Skeletal muscle cell (primary cell): ENCODE measurements around the gene AP2M1.
"Not testable (repeated sequence)": the region's sequence is repeated elsewhere in the genome, so short reads cannot be mapped to it uniquely, and the experiment has no call there.

Experiments
- DNase-seq: peaks from one replicate; pipeline ENCODE4 v3.0.0-alpha.2; 2010; ENCODE audit warnings: low read depth
- H3K4me3 ChIP-seq: 2 replicates; pipeline ENCODE4 v1.5.1; 2011; ENCODE audit warnings: low read depth, mild to moderate bottlenecking, control low read depth, low read length, moderate library complexity

AP2M1 gene

DNA sequence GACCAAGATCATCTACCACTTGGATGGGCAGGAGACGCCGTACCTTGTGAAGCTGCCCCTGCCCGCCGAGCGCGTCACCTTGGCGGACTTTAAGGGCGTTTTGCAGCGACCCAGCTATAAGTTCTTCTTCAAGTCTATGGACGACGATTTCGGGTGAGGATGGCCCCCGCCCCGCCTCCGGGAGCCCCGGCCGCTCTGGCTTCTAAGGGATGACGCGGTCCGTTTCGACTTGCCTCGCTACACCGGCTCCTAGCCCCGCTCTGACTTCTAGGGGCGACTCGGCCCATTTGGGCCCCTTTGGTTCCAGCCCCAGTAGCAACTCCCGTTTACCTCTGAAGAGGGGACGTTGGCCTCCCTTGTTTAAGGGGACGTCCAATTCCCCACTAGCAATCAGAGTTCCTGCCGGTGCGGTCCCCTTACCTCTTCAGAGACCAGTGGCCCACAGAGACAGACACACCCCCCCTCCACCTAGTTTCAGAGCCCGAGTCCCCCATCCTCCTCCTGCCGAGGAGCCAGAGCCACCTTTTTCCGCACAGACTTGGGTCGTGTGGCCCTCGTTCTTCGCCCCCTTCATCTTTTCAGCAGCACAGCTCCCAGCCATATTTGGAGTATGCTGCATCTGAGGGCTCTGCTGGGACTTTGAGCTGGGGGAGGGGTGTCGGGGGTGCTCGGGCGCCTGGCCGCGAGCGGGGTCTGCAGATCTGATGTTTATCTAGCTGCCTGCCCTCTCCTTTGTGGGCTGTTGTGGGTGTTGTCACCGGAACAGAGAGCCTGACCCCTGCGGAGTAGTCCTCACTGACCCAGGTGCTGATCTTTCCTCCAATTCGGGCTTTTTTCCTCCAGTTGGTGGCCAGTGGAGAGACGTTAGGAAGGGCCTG lies 18.8 kb upstream of the AP2M1 start:
- no peak for DNase-seq
- H3K4me3 ChIP-seq = peak overlapping the region; percentile 98

GRCh38 chr3:184156522-184156955 lies 18.1 kb upstream of the AP2M1 start:
- peak overlapping the region; percentile 98 for H3K4me3 ChIP-seq
- DNase-seq = peak; percentile 36

DNA sequence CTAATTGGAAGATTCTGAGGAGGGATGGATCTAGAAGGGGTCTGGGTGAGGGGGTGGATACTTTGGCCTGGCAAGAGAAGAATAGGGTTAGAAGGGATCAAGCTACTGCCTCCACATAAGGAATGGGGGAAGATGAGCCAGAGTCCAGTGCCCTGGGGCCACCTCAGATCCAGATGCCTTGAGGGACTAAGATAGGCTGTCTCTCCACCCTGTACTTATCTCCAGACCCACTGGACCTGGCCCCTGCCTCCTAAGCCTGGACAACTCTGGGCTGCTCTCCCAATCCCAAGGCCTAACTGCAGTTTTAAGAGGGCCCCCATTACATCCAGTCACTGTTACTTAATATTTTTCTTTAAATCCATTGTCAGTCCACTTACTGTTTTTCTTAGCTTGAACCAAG lies 17.4 kb upstream of the AP2M1 start:
- H3K4me3 ChIP-seq = peak overlapping the region; percentile 98
- DNase-seq = no peak

GRCh38 chr3:184158404-184158803 lies 16.3 kb upstream of the AP2M1 start:
- H3K4me3 ChIP-seq = no peak overlapping the region
- no peak for DNase-seq

DNA sequence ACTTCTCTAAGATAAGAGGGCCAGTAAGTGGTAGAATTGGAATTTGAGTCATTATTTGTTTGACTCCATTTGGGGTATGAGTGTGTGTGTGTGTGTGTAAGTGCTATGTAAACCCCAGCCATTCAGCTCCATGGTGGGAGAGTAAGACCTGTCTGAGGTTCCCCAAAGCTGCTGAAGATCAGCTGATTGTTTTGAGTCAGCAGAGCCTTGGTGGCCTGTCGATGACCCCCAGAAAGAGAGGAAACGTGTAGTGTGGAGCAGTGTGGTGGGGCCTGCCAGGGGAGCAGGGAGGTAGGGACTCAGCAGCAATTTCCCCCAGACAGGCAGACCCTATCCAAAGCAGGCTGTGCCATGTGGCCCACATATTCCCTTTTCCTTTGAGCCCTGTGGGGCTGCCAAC lies 14.2 kb upstream of the AP2M1 start:
- no peak overlapping the region for H3K4me3 ChIP-seq
- DNase-seq = no peak

- not testable (repeated sequence) for DNase-seq, H3K4me3 ChIP-seq
These were observed 12.0 kb upstream of the AP2M1 start for GRCh38 chr3:184162571-184163070.

- DNase-seq = no peak
- no peak overlapping the region for H3K4me3 ChIP-seq
These were observed 9.9 kb upstream of the AP2M1 start for GRCh38 chr3:184164648-184165330.

DNA sequence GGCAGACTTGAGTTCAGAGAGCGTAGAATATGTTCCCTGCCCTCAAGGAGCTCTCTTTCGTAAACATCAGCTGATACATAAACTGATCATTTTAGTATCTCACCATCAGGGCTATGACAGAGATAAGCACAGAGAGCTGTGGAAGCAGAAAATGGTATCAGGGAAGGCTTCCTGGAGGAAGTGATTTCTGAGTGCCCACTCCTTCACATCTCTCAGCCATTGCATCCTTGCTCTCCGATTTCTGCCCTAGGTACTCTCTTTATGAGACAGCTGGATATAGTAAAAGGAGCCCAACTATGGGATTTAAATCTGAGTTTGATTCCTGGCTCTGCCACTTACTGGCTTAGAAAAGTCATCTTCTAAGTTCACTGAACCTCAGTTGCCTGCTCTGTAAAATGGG lies 9.1 kb upstream of the AP2M1 start:
- no peak overlapping the region for H3K4me3 ChIP-seq
- DNase-seq = no peak

DNA sequence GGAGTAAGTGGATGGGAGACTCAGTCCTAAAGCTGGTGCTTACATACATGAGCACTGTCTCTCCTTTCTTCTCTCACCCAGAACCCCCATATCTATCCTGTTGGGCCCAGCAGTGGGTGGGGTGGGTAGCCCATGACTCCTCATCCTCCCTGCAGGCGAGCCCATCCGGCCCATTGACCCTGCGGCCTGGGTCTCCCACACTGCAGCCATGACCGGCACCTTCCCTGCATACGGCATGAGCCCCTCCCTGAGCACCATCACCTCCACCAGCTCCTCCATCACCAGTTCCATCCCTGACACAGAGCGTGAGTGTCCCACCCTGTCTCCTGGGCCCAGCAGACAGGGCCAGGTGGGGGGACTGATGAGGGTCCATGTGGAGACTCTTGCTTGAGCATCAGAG lies 8.0 kb upstream of the AP2M1 start:
- no peak overlapping the region for H3K4me3 ChIP-seq
- no peak for DNase-seq

- DNase-seq = no peak
- H3K4me3 ChIP-seq = no peak overlapping the region
These were observed 6.9 kb upstream of the AP2M1 start for GRCh38 chr3:184167786-184168185.

- H3K4me3 ChIP-seq = no peak overlapping the region
- DNase-seq = no peak
These were observed 6.1 kb upstream of the AP2M1 start for GRCh38 chr3:184168363-184169120.

- no peak for DNase-seq
- no peak overlapping the region for H3K4me3 ChIP-seq
These were observed 4.5 kb upstream of the AP2M1 start for GRCh38 chr3:184169896-184170875.

- no peak for DNase-seq
These were observed 3.1 kb upstream of the AP2M1 start for GRCh38 chr3:184171562-184171961.

DNA sequence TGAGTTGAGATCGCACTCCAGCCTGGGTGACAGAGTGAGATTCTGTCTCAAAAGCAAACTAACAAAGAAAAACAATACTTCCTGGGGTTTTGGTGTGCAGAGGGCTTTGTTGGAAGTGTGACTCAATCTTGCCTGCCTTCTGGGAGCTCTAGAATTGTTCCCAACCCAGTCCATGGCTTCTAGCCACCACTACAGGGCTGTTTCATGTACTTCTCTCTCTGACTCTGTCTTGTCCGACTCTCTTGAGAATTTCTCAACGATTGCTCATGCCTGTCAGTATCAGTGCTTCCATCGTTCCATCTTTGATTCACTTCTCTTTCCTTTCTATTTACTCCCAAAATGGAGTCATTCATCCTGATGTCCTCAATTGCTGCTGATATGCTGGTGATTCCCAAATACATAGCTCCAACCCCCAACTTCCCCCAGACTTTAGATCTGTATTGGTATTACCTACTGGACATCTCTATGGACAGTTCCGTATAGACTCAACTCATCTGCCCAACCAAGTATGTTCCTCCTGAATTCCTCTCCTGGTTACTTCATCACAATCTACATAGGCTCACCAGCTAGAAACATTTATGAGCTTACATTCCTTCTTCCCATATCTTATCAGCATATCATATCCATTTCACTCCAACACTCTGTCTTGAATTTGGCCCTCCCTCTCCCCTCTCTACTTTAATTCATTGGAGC lies 1.8 kb upstream of the AP2M1 start:
- no peak overlapping the region for H3K4me3 ChIP-seq
- DNase-seq = peak; percentile 75

More at GRCh38 chr3:184171562-184171961, 3.1 kb upstream of the AP2M1 start:
- H3K4me3 ChIP-seq = no peak overlapping the region

DNA sequence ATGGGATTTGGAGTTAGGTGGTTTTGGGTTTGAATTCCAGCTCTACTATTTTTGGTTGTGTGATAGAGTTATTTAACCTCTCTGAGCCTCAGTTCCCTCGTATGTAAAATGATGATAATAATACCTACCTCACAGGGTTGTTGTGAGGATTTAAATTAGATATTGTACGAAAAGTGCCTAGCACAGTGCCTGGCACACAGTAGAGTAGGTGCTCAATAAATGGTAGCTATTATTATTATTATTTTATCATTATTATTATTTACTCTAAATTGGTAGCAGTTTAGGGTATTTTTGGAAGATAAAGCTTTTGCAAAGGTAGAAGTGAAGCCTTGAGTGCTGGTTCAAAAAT lies 1.3 kb upstream of the AP2M1 start:
- no peak overlapping the region for H3K4me3 ChIP-seq
- no peak for DNase-seq

- no peak overlapping the region for H3K4me3 ChIP-seq
- no peak for DNase-seq
These were observed 390 bp upstream of the AP2M1 start for GRCh38 chr3:184174284-184174645.

- H3K4me3 ChIP-seq = peak overlapping the region; percentile 99
- no peak for DNase-seq
These were observed 851 bp downstream of the AP2M1 start for GRCh38 chr3:184175506-184175905.

- peak overlapping the region; percentile 99 for H3K4me3 ChIP-seq
- DNase-seq = no peak
These were observed 1.3 kb downstream of the AP2M1 start for GRCh38 chr3:184175981-184176376.
